Stimulated activated CD4-positive, alpha-beta T cell treated with anti-CD3 and anti-CD28 coated beads, Interleukin-1b, Interleukin-23, amount 100 ng/mL, for 1 hour (primary cell): Measurements from ENCODE around the gene TRIO.

ENCODE experiments used
- DNase-seq, 2 donors: peaks; one replicate each; pipeline ENCODE4 v3.0.0-alpha.2; 2020; ENCODE audit warnings: low read depth in 2 of 2

TRIO gene

GRCh38 chr5:14486996-14487896 lies 344.1 kb downstream of the TRIO start:
- DNase-seq: no peak

GRCh38 chr5:14487897-14488570 lies 344.9 kb downstream of the TRIO start:
- no peak for DNase-seq

DNA sequence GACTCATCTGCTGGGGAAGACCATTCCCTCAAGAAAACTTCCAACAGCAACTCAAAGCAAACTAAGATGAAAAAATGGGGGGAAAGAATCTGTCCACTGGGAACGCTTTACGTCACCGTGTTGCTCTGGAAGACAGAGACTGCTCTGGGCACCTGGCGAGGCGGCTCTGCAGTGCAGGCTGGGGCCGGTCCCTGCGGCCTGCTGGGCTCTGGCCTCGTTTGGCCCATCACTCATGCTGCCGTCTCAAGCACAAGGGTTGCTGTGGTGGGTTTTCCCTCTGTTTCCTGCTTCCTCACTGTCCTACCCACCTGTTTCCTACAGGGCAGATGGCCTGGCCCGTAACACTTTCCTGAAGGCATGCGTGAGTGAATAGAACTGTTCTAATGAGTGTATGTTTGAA lies 345.6 kb downstream of the TRIO start:
- no peak for DNase-seq

- no peak for DNase-seq
Measured at GRCh38 chr5:14489643-14490042, 346.5 kb downstream of the TRIO start.

DNA sequence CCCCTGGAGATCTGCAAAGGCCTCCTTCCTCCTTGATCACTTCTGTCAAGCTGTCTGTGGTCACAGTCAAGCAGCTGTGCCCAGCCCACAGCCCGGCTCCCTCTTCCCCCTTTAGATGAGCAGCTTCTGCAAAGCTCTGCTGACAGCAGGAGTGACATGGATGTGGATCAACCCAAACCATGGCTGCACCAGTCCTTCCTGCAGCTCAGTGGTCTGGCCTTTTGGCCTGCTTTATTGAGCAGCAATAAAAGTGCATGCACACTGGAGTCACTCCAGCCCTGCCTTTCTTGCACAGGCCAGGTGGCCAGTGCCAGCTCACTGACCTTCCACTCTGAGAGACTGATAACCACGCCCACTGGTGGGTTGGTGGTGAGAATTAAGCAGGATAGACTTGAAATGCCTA lies 347.2 kb downstream of the TRIO start:
- DNase-seq: no peak

- no peak for DNase-seq
Measured at GRCh38 chr5:14491015-14491915, 348.1 kb downstream of the TRIO start.

- DNase-seq: no peak
Measured at GRCh38 chr5:14492331-14492964, 349.3 kb downstream of the TRIO start.

DNA sequence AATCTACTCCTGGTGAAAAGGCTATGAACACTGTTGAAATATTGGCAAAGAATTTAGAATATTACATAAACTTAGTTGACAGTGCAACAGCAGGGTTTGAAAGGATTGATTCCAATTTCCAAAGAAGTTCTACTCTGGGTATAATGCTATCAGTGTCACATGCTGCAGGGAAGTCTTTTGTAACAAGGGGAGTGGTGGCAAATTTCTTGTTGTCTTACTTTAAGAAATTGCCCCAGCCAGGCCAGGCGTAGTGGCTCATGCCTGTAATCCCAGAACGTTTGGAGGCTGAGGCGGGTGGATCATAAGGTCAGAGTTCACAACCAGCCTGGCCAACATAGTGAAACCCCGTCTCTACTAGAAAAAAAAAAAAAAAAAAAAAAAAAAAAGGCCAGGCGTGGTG lies 352.2 kb downstream of the TRIO start:
- no peak for DNase-seq

GRCh38 chr5:14497311-14497710 lies 354.2 kb downstream of the TRIO start:
- no peak for DNase-seq

GRCh38 chr5:14501353-14502293 lies 358.5 kb downstream of the TRIO start:
- DNase-seq: no peak

DNA sequence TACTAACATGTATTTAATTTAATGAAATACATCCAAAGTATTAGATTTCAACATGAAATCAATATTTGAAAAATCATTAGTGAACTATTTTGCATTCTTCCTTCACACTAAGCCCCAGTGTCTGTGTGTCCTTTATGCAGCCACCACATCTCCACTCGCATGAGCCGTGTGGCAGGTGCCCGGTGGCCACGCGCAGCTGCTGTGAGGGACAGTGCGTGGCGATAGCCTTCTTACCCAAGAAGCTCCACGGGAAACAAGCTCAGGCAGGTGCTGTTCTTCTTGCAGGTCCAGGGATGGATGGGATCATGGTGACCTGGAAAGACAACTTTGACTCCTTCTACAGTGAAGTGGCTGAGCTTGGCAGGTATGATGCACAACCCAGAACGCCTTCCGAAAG lies 359.1 kb downstream of the TRIO start:
- DNase-seq: no peak

DNA sequence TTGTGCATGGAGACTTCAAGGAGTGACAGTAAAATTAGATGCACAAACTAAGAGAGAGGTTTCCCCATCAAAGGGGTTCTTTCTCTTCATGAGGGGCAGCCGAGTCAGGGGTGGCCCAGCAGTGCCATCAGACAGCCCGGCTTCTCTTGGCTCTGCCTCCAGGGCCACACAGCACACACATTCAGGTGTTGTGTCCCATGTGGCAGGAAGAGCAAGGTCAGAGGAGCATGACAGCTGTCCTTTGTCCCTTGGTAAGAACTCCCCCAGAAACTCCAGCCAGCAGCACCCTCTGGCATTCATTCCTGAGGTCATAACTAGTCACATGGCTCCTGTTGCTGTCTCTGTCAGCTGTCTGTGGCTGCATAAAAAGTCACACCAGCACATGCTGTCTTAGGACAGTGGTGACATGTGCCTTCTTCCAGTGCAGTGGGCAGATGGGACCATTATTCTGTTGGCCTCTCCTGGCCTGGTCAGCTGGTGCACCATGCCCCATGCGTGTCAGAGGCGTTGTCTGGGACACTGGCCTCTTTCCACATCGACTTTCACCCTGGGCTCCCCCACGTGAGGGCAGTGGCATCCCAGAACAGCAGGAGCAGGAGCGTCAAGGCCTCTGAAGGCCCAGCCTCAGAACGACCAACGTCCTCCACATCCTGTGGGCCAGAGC lies 360.0 kb downstream of the TRIO start:
- DNase-seq: no peak

DNA sequence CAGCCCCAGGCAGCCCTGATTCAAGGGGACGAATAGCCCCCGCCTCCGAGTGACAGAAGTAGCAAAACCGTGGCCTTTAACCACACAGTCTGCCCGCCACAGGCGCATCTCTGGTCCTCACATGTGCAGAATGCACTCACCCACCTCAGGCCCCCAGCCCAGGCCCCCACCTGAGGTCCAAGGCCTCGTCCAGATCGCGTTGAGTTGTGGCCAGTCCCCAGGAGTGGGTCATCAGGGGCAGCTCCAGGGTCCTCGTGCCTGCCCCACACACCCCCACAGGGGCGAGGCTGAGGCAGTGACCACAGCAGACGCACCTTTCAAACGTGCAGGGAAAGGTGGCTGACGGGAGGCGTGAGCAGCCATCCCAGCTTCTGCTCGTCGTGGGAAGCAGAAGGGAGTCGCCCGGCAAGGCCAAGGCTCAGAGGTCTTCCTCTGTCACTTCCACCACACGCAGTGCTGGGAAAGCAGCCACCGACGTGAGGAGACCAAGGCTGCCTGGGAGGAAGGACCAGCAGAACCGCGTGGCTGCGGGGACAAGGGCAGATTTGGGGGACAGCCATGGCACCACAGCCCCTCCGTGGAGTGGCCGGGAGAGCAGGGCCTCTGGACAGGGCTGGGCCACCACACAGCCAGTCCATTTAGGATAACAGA lies 360.7 kb downstream of the TRIO start:
- no peak for DNase-seq

- DNase-seq: no peak
Measured at GRCh38 chr5:14504332-14504727, 361.2 kb downstream of the TRIO start.

GRCh38 chr5:14504816-14505215 lies 361.7 kb downstream of the TRIO start:
- DNase-seq: no peak

- DNase-seq: no peak
Measured at GRCh38 chr5:14505310-14506139, 362.4 kb downstream of the TRIO start.

DNA sequence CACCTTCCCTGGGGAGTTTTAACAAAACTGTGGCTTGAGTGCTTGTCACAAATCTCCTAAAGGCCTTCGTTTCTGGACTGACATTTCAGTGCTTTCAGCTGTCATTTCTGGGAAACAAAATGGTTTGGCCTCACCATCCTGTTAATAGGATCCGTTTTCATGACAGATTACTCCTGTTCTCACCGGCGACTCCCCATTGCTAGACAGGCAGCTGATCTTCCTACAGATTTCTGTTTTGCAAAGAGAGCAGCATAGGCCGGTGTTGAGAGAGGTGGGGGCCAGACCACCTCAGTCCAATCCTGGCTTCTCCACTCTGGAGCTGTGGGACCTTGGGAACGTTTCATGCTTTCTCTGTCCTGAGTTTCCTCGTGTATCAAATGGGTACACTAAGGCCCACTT lies 363.0 kb downstream of the TRIO start:
- DNase-seq: no peak

DNA sequence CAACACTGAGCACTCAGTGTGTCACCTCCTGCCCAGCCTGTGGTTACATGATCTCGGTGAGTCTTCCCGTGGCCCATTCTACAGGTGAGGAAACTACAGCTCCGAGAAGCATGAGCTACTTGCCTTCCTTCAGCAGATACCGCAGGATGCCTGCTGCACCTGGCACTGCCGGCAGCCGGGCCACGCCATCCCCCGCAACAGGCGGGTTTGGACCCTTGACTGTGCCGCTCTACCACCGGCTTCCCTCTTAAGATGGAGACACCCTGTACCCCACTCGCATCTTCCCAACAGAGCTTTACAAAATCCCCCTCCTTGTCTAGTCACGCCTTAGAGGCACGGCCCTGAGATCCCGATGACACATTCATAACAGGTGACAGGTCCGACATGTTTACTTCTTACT lies 363.5 kb downstream of the TRIO start:
- no peak for DNase-seq
